Body of pancreas (tissue), 4 donors: Measurements from ENCODE around the gene EHMT1.

ENCODE experiments used
- POLR2A ChIP-seq, 3 donors: fragments of 450-650 bp; IDR thresholded peaks; one replicate each; pipeline ENCODE4 v1.6.1; 2016; ENCODE audit warnings: antibody characterized with exemption in 3 of 3, mild to moderate bottlenecking in 2 of 3
- TF ChIP-seq, protein P1 (sequence below), 7 experiments: fragments of 450-650 bp in 4 of 7; fragments of 200-600 bp in 3 of 7; sonication (generic) in 3 of 7; IDR thresholded peaks; one replicate each; pipeline ENCODE4 v1.5.1; 2016 to 2019; ENCODE audit warnings: antibody characterized with exemption in 7 of 7

DNA sequence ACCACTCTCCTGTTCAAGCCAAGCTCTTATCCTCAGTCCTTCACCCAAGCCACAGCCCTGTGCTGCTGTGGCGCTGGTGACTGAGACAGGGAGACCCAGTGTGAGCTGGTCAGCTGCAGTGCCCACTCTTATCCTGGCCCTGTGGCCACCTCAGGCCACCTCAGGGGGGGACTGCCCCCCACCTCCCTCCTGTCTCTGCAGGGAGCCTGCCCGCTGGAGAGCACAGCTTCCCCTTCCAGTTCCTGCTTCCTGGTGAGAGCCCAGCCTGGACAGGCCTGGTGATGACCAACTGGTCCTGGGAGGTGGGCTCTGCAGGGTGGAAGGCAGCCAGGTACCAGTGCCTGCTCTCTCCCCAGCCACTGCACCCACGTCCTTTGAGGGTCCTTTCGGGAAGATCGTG is 5.5 kb upstream of the EHMT1 start:
- TF ChIP-seq, protein P1, sequence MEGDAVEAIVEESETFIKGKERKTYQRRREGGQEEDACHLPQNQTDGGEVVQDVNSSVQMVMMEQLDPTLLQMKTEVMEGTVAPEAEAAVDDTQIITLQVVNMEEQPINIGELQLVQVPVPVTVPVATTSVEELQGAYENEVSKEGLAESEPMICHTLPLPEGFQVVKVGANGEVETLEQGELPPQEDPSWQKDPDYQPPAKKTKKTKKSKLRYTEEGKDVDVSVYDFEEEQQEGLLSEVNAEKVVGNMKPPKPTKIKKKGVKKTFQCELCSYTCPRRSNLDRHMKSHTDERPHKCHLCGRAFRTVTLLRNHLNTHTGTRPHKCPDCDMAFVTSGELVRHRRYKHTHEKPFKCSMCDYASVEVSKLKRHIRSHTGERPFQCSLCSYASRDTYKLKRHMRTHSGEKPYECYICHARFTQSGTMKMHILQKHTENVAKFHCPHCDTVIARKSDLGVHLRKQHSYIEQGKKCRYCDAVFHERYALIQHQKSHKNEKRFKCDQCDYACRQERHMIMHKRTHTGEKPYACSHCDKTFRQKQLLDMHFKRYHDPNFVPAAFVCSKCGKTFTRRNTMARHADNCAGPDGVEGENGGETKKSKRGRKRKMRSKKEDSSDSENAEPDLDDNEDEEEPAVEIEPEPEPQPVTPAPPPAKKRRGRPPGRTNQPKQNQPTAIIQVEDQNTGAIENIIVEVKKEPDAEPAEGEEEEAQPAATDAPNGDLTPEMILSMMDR (IDR thresholded peaks at IDR 0.05), result no peak
- TF ChIP-seq POLR2A (IDR thresholded peaks at IDR 0.05), result no peak
